Epithelial cell of proximal tubule (primary cell): ENCODE results near the gene ACP1. TPM values are rescaled to one million over a fixed set of nuclear protein-coding genes. Genes with fewer than 3 reads are reported as not detected.

Experiments used
- DNase-seq: peaks from one replicate; pipeline ENCODE4 v3.0.0-alpha.2; 2011; ENCODE audit warnings: low read depth
- H3K4me3 ChIP-seq: 2 replicates; pipeline ENCODE4 v1.5.1; 2011; ENCODE audit warnings: low read depth, mild to moderate bottlenecking, low read length
- total RNA-seq: library from RNA; depleted of rRNA; stranded (reverse); fragments of >200 nt; gene quantifications from 2 replicates; pipeline ENCODE4 v1.2.3, GENCODE V29; 2015
- TF ChIP-seq, protein P1 (sequence below): conservative IDR thresholded peaks from 2 replicates; pipeline ENCODE4 v1.5.1; 2012; ENCODE audit warnings: low read depth, mild to moderate bottlenecking, low read length

The ACP1 gene
- total RNA-seq, 1 donor from 2014 or later = 111 TPM

DNA sequence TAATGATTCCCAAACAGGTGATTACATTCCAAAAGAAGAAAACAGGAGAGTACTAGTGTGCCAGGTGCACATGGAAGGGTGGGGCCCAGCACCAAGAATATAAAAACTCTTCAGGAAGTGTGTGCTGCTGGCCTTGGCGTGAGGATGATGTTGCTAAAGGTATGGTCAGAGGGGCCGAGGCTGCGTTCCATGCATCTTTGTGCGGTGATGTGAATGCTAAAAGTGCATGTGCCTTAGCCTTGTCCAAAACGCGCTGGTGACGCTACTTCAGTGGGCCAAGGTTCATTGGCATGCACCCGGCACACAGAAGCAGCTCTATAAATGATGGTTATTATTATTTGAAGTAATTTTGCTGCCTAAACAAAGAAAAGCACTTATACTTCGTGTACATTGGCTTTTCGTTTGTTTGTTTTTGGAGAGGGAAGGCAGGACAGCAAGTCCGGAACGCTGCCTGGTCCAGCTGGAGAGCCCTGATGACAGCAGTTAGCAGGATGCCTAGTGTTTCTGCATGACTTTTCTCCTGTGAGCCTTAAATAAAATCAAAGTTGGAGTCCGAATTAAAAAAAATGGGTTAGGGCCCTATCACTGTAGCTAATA is 20.2 kb downstream of the ACP1 start:
- DNase-seq = no peak
- TF ChIP-seq, protein P1, sequence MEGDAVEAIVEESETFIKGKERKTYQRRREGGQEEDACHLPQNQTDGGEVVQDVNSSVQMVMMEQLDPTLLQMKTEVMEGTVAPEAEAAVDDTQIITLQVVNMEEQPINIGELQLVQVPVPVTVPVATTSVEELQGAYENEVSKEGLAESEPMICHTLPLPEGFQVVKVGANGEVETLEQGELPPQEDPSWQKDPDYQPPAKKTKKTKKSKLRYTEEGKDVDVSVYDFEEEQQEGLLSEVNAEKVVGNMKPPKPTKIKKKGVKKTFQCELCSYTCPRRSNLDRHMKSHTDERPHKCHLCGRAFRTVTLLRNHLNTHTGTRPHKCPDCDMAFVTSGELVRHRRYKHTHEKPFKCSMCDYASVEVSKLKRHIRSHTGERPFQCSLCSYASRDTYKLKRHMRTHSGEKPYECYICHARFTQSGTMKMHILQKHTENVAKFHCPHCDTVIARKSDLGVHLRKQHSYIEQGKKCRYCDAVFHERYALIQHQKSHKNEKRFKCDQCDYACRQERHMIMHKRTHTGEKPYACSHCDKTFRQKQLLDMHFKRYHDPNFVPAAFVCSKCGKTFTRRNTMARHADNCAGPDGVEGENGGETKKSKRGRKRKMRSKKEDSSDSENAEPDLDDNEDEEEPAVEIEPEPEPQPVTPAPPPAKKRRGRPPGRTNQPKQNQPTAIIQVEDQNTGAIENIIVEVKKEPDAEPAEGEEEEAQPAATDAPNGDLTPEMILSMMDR = no peak
- no peak overlapping the region for H3K4me3 ChIP-seq

DNA sequence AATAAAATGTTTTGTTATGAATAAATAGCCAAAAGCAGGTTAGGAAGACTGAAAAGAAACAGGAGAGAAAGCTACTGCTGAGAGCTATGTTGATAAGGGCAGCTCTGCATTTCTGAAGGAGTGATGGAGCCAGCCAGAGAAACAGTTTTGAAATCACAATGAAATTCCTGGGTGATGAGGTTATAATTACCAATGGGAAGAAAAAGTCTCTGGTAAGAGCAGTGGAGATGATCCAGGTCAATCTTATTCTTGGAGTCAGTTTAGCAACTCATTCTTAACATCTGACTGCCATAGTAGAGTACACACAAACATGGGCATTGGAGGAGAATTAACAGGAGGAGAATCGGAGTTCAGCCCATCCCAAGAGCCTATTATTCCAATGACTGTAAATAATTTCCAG is 20.8 kb downstream of the ACP1 start:
- peak; percentile 83 for DNase-seq
- TF ChIP-seq, protein P1 = no peak
- H3K4me3 ChIP-seq = peak overlapping the region; percentile 0

DNA sequence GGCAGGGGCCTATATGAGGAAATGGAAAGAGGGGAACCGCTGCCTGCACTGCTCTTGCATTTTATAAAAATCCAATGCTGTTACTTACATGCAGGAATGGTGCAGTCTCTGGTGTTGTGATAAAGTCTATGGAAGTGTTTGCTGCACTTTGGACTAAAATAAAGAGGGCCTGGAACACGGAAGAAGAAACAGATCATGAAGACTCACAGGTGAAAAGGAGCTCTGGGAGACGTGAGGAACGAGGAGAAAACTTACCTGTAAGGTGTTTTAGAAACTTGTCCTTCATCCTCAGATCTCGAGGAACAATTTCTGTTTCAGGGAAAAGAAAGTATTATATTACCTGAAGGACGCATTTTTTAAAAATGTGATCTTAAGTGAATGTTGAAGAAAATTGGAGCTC is 21.3 kb downstream of the ACP1 start:
- peak overlapping the region; percentile 0 for H3K4me3 ChIP-seq
- DNase-seq = no peak
- TF ChIP-seq, protein P1 = no peak

DNA sequence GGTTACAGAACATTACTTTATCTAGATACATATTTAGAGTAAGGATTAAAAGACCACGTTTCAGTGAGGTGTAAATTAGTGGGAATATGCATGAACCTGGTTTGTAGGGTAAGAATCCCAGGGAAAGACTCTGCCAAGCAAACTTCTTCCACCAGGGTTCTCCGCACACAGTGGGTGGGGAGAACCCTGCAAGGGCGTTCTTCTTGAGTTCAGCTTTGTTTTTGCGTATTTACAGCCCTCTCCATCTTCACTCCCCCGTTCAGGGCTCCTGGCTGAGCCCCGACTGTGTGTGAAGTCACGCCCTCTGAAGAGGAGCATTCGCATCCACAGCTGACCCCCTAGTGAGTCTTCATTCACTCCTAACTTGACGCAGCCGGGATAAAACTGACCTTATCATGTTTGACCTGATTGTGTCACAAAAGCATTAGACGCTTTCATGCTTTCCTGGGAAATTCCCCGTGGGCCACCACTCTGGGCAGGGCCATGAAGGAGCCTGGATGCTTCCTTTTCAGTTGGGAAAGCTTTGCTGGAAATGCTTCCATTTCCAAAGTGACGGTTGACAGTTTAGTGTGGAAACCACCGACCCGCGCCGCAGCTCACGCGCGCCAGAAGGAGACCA is 22.1 kb downstream of the ACP1 start:
- DNase-seq = no peak
- TF ChIP-seq, protein P1 = no peak
- H3K4me3 ChIP-seq = peak overlapping the region; percentile 33

DNA sequence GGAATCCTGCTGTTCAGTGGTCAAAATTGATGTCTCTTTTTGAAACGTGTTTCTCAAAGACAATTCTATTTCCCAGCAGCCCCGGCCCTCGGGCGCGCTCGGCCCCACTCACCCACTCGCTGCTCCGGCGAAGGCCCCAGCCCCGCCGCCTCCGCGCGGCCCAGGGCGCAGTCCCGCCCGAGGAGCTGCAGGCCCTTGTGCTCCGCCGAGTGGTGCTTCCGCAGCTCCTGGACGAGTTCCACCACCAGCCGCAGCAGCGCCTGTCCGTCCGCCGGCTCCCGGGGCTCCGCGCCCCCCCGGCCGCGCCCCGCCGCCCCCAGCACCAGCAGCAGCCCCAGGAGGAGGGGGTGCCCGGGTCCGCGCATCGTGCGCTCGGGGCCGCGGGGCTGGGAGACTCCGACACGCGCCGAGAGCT is 22.7 kb downstream of the ACP1 start:
- DNase-seq = no peak
- TF ChIP-seq, protein P1 = no peak

DNA sequence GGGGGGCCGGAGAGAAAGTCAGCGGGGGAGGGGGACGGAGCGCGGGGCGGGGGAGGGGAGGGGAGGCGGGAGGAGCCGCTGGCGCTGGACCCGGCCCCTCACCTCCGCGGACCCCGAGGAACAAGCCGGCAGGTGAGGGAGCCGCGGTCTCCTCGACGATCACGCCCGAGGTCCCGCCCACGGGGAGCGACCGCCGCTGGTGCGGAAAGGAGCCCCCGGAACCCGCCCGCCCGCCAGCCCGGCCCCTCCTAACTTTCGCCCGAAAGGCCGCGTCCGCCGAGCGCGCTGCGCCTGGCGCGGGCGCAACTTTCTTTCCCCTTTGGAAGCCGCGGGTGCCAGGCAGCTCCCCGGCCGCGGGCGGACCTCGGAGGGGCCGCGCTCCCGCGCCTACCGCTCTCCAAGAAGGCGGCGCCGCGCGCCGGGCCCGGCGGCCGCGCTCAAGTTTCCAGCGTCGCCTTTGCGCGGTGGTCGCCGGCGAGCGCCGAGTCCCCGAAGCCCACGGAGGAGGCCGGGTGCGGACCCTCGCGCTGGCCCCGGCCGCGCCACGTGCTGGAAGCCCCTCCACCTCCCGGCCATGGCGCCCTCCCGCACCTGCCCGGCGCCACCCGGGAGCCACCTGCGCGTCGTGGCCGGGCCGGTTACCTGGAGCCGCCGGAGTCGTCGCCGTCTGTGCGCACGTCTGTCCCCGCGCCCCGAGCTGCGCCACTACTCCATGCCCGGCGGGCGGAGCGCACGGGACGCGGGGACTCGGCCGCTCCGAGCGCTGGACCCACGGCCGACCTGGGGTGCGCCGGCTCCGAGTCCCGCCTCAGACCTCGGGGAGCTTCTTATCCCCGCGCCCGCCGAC is 23.4 kb downstream of the ACP1 start, which contains the start of gene ALKAL2:
Gene ALKAL2 (minus strand): TSS at position 181 of the 847 bp plus-strand sequence. CDS start 256 bp downstream, outside the sequence.
- no peak for DNase-seq
- H3K4me3 ChIP-seq = peak within 1 kb of the TSS; percentile 66
- TF ChIP-seq, protein P1 = no peak

More for the DNA sequence above, 22.7 kb downstream of the ACP1 start:
- H3K4me3 ChIP-seq = peak overlapping the region; percentile 33
